ENCODE results near the gene MISP. TPM values are rescaled to one million over a fixed set of nuclear protein-coding genes. Genes with fewer than 3 reads are reported as not detected.
A peak's percentile ranks its signal among the peaks of the same experiment; 100 is the strongest.

Gene MISP
- total and polyA plus RNA-seq, 9 of the 15 experiments (the other 6 are each of a cell fraction or from before 2014, with no cell fraction given): 0.04 to 0.29 (median 0.05) TPM; not detected in 5

GRCh38 chr19:791567-792305, 40.8 kb downstream of the MISP start (continued):
- TF ChIP-seq SMC3 (conservative IDR thresholded peaks at IDR 0.05; ENCODE audit: insufficient read depth, low read depth, low read length): no peak
- TF ChIP-seq THRA (IDR thresholded peaks at IDR 0.05): no peak
- TF ChIP-seq ZNF696 (CRISPR knock-in tag; conservative IDR thresholded peaks at IDR 0.05): no peak
- no peak for TF ChIP-seq KHSRP (IDR thresholded peaks at IDR 0.05)
- peak in 1 of 2 experiments; percentile 57; a peak in 1 of 4 replicates for TF ChIP-seq ZMIZ1 (IDR thresholded peaks at IDR 0.05; ENCODE audit: low read depth in 2 of 2, low read length in 2 of 2)
- TF ChIP-seq ZNF253 (CRISPR knock-in tag; conservative IDR thresholded peaks at IDR 0.05): no peak
- peak; percentile 68 for TF ChIP-seq ZFX (CRISPR knock-in tag; IDR thresholded peaks at IDR 0.05)
- TF ChIP-seq ZBTB2 (IDR thresholded peaks at IDR 0.05): peak; percentile 47; the same call in 1 of the 2 replicates
- peak; percentile 74; the same call in 1 of the 2 replicates for TF ChIP-seq ZNF444 (CRISPR knock-in tag; IDR thresholded peaks at IDR 0.05)
- TF ChIP-seq SOX6 (IDR thresholded peaks at IDR 0.05): no peak
- TF ChIP-seq GTF3C2 (IDR thresholded peaks at IDR 0.05; ENCODE audit: borderline replicate concordance, extremely low read depth, insufficient read length): no peak
- no peak for TF ChIP-seq SETDB1 (IDR thresholded peaks at IDR 0.05; ENCODE audit: low read length)
- no peak for TF ChIP-seq POLR3A (IDR thresholded peaks at IDR 0.05; ENCODE audit: borderline replicate concordance, extremely low read depth, insufficient read depth, insufficient read length)
- no peak for TF ChIP-seq HIVEP1 (CRISPR knock-in tag; IDR thresholded peaks at IDR 0.05)
- TF ChIP-seq E2F6 (IDR thresholded peaks at IDR 0.05; ENCODE audit: borderline replicate concordance in 1 of 2, extremely low read depth in 1 of 2, insufficient read depth in 1 of 2, insufficient read length in 1 of 2, low read depth in 1 of 2, low read length in 1 of 2, poor library complexity in 1 of 2, severe bottlenecking in 1 of 2): no peak
- TF ChIP-seq POLR2G (IDR thresholded peaks at IDR 0.05; ENCODE audit: low read depth, low read length): 0 out of 2 replicates have a peak, but pooled peaks have one; percentile 7
